HepG2 (cell line): Measurements from ENCODE around the gene MYO5B. TPM values are rescaled to one million over a fixed set of nuclear protein-coding genes. Genes with fewer than 3 reads are reported as not detected.

ENCODE experiments used
- AKAP8 ChIP-seq: sonication (generic); formaldehyde crosslinking; IDR thresholded peaks from 2 replicates; pipeline ENCODE4 v1.5.1; 2020; ENCODE audit warnings: mild to moderate bottlenecking, missing genetic modification reagents
- ARNT2 ChIP-seq: sonication (generic); formaldehyde crosslinking; IDR thresholded peaks from 2 replicates; pipeline ENCODE4 v1.8.0; 2022; ENCODE audit warnings: mild to moderate bottlenecking, low read depth, missing genetic modification reagents, moderate library complexity
- ATRX ChIP-seq: sonication (generic); formaldehyde crosslinking; IDR thresholded peaks from 2 replicates; pipeline ENCODE4 v1.4.0; 2020; ENCODE audit warnings: missing genetic modification reagents, borderline replicate concordance
- DMAP1 ChIP-seq: IDR thresholded peaks from 2 replicates; pipeline ENCODE4 v1.6.1; 2016
- FOXJ3 ChIP-seq: sonication (generic); formaldehyde crosslinking; IDR thresholded peaks from 2 replicates; pipeline ENCODE4 v1.4.0; 2020; ENCODE audit warnings: missing genetic modification reagents, mild to moderate bottlenecking, borderline replicate concordance
- KAT7 ChIP-seq: IDR thresholded peaks from 2 replicates; pipeline ENCODE4 v1.6.1; 2018; ENCODE audit warnings: borderline replicate concordance, missing compliant biosample characterization
- KDM5A ChIP-seq: fragments of 200-600 bp; sonication (generic); IDR thresholded peaks from 2 replicates; pipeline ENCODE4 v1.7.0; 2018; ENCODE audit warnings: antibody characterized with exemption, mild to moderate bottlenecking, low read length, borderline replicate concordance
- MXD3 ChIP-seq: IDR thresholded peaks from 2 replicates; pipeline ENCODE4 v1.6.1; 2016; ENCODE audit warnings: mild to moderate bottlenecking, missing biosample characterization, missing genetic modification reagents
- MXI1 ChIP-seq: IDR thresholded peaks from 3 replicates; pipeline ENCODE4 v1.6.1; 2012; ENCODE audit warnings: low read depth, low read length, inconsistent platforms, borderline replicate concordance
- NR2C2 ChIP-seq: sonication (generic); formaldehyde crosslinking; IDR thresholded peaks from 2 replicates; pipeline ENCODE4 v1.4.0; 2020; ENCODE audit warnings: missing genetic modification reagents, mild to moderate bottlenecking, moderate library complexity, borderline replicate concordance
- PATZ1 ChIP-seq: sonication (generic); formaldehyde crosslinking; IDR thresholded peaks from 2 replicates; pipeline ENCODE4 v1.4.0; 2020; ENCODE audit warnings: missing genetic modification reagents
- POLR2A ChIP-seq, 2 experiments: IDR thresholded peaks; 2 replicates each; pipeline ENCODE4 v1.6.1; 2011; ENCODE audit warnings: low read depth in 2 of 2, low read length in 2 of 2, mild to moderate bottlenecking in 1 of 2, moderate library complexity in 1 of 2; ENCODE audit not compliant: insufficient read depth in 1 of 2
- REPIN1 ChIP-seq: sonication (generic); formaldehyde crosslinking; IDR thresholded peaks from 2 replicates; pipeline ENCODE4 v1.8.0; 2022; ENCODE audit warnings: missing genetic modification reagents, low read depth, mild to moderate bottlenecking, borderline replicate concordance
- SAP130 ChIP-seq: IDR thresholded peaks from 2 replicates; pipeline ENCODE4 v1.6.1; 2016; ENCODE audit warnings: low read depth
- SMYD3 ChIP-seq: sonication (generic); formaldehyde crosslinking; IDR thresholded peaks from 2 replicates; pipeline ENCODE4 v1.8.1; 2023; ENCODE audit warnings: mild to moderate bottlenecking, missing genetic modification reagents
- SPEN ChIP-seq: sonication (generic); formaldehyde crosslinking; IDR thresholded peaks from 2 replicates; pipeline ENCODE4 v1.5.1; 2020; ENCODE audit warnings: low read depth, mild to moderate bottlenecking, missing genetic modification reagents
- YY1 ChIP-seq: IDR thresholded peaks from 2 replicates; pipeline ENCODE4 v1.6.1; 2011; ENCODE audit warnings: low read length, low read depth, moderate library complexity, mild to moderate bottlenecking; ENCODE audit not compliant: insufficient read depth, insufficient replicate concordance
- ZBTB7B ChIP-seq: sonication (generic); formaldehyde crosslinking; IDR thresholded peaks from 2 replicates; pipeline ENCODE4 v1.4.0; 2020; ENCODE audit warnings: missing genetic modification reagents
- ZFP62 ChIP-seq: sonication (generic); formaldehyde crosslinking; IDR thresholded peaks from 2 replicates; pipeline ENCODE4 v1.4.0; 2020; ENCODE audit warnings: missing genetic modification reagents
- ZNF121 ChIP-seq: sonication (generic); formaldehyde crosslinking; IDR thresholded peaks from 2 replicates; pipeline ENCODE4 v1.5.0; 2020; ENCODE audit warnings: mild to moderate bottlenecking, missing genetic modification reagents
- ZNF253 ChIP-seq: sonication (generic); formaldehyde crosslinking; IDR thresholded peaks from 2 replicates; pipeline ENCODE4 v1.8.0; 2022; ENCODE audit warnings: mild to moderate bottlenecking, missing genetic modification reagents, borderline replicate concordance
- ZNF256 ChIP-seq: sonication (generic); formaldehyde crosslinking; conservative IDR thresholded peaks from 2 replicates; pipeline ENCODE4 v1.4.0; 2020; ENCODE audit warnings: missing genetic modification reagents
- ZNF382 ChIP-seq: sonication (generic); formaldehyde crosslinking; IDR thresholded peaks from 2 replicates; pipeline ENCODE4 v1.5.0; 2020; ENCODE audit warnings: missing genetic modification reagents, mild to moderate bottlenecking, borderline replicate concordance
- ZNF543 ChIP-seq: sonication (generic); formaldehyde crosslinking; IDR thresholded peaks from 2 replicates; pipeline ENCODE4 v1.4.0; 2020; ENCODE audit warnings: mild to moderate bottlenecking, missing genetic modification reagents
- ZNF776 ChIP-seq: sonication (generic); formaldehyde crosslinking; IDR thresholded peaks from 2 replicates; pipeline ENCODE4 v1.4.0; 2020; ENCODE audit warnings: mild to moderate bottlenecking, missing genetic modification reagents
- ZNF841 ChIP-seq: sonication (generic); formaldehyde crosslinking; IDR thresholded peaks from 2 replicates; pipeline ENCODE4 v1.8.1; 2023; ENCODE audit warnings: missing genetic modification reagents, borderline replicate concordance
- ZSCAN29 ChIP-seq: sonication (generic); formaldehyde crosslinking; conservative IDR thresholded peaks from 2 replicates; pipeline ENCODE4 v1.4.0; 2020; ENCODE audit warnings: mild to moderate bottlenecking, missing genetic modification reagents
- polyA plus RNA-seq, 8 experiments: library from polyadenylated mRNA; depleted of rRNA in 3 of 8; stranded (reverse) in 7 of 8; unstranded in 1 of 8; fragments of >200 nt; fragmentation: Illumina TruSeq in 4 of 8; extraction: Trizol in 4 of 8; gene quantifications; 2 replicates each; pipeline versions ENCODE4 v1.2.1 to v1.2.3, GENCODE V29; 2011 to 2016; ENCODE audit warnings: low read depth in 4 of 8, missing spikeins in 1 of 8, mixed read lengths in 1 of 8; ENCODE audit not compliant: insufficient read depth in 1 of 8
- total RNA-seq, 5 experiments: library from RNA; depleted of rRNA; stranded (reverse); fragments of >200 nt; fragmentation: Illumina TruSeq; extraction: Trizol; gene quantifications; 2 replicates each; pipeline ENCODE4 v1.2.3, GENCODE V29; 2016; ENCODE audit warnings: low read depth in 1 of 5
- TF ChIP-seq, protein P1 (sequence below): sonication (generic); formaldehyde crosslinking; IDR thresholded peaks from 2 replicates; pipeline ENCODE4 v1.4.0; 2020; ENCODE audit warnings: missing genetic modification reagents

Gene MYO5B
- total and polyA plus RNA-seq, 2 of the 13 experiments (the other 11 are each of a cell fraction or from before 2014, with no cell fraction given): 13.1 to 24.0 TPM

- 0 out of 2 replicates have a peak, but pooled peaks have one; percentile 14 for TF ChIP-seq ZNF253 (CRISPR knock-in tag)
- TF ChIP-seq NR2C2: peak; percentile 53; the same call in 1 of the 2 replicates
- no peak for TF ChIP-seq FOXJ3 (CRISPR knock-in tag)
- TF ChIP-seq ZBTB7B (CRISPR knock-in tag): no peak
- TF ChIP-seq ZSCAN29: peak; percentile 52; the same call in 1 of the 2 replicates
- peak; percentile 26; the same call in 1 of the 2 replicates for TF ChIP-seq REPIN1
- 0 out of 2 replicates have a peak, but pooled peaks have one; percentile 18 for TF ChIP-seq ZNF776
- TF ChIP-seq ZNF841 (CRISPR knock-in tag): 0 out of 2 replicates have a peak, but pooled peaks have one; percentile 57
- peak; percentile 60; the same call in 1 of the 3 replicates for TF ChIP-seq MXI1
- TF ChIP-seq POLR2A (IDR thresholded peaks at IDR 0.05; ENCODE audit: insufficient read depth in 1 of 2, low read depth in 2 of 2, low read length in 2 of 2): peak; percentile 41; a peak in 1 of 4 replicates
- 0 out of 2 replicates have a peak, but pooled peaks have one; percentile 32 for TF ChIP-seq SPEN
- TF ChIP-seq ZNF256: no peak
- TF ChIP-seq YY1: peak; percentile 70
- no peak for TF ChIP-seq ZNF543 (CRISPR knock-in tag)
- peak; percentile 59 for TF ChIP-seq PATZ1 (CRISPR knock-in tag)
- TF ChIP-seq KDM5A: 0 out of 2 replicates have a peak, but pooled peaks have one; percentile 26
- TF ChIP-seq KAT7 (CRISPR knock-in tag): peak; percentile 55; the same call in 1 of the 2 replicates
- TF ChIP-seq ATRX (CRISPR knock-in tag): no peak
- no peak for TF ChIP-seq DMAP1 (CRISPR knock-in tag)
- TF ChIP-seq ARNT2 (CRISPR knock-in tag): peak; percentile 64; the same call in 1 of the 2 replicates
- TF ChIP-seq SMYD3: no peak
- TF ChIP-seq, protein P1, sequence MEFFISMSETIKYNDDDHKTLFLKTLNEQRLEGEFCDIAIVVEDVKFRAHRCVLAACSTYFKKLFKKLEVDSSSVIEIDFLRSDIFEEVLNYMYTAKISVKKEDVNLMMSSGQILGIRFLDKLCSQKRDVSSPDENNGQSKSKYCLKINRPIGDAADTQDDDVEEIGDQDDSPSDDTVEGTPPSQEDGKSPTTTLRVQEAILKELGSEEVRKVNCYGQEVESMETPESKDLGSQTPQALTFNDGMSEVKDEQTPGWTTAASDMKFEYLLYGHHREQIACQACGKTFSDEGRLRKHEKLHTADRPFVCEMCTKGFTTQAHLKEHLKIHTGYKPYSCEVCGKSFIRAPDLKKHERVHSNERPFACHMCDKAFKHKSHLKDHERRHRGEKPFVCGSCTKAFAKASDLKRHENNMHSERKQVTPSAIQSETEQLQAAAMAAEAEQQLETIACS (CRISPR knock-in tag): no peak; the same call in none of the 2 replicates
- no peak for TF ChIP-seq ZNF382 (CRISPR knock-in tag)
- TF ChIP-seq ZNF121: no peak
- peak; percentile 55 for TF ChIP-seq SAP130 (CRISPR knock-in tag)
- TF ChIP-seq MXD3 (CRISPR knock-in tag): peak; percentile 54; the same call in 1 of the 2 replicates
- no peak for TF ChIP-seq ZFP62 (CRISPR knock-in tag)
- TF ChIP-seq AKAP8 (CRISPR knock-in tag): no peak
Observed at GRCh38 chr18:50194631-50195532, at the start of gene MYO5B (continued).
